GM19238 (cell line): ENCODE measurements around the gene CCDC92B.
A peak's percentile ranks its signal among the peaks of the same experiment; 100 is the strongest.
"Not testable (repeated sequence)": the region's sequence is repeated elsewhere in the genome, so short reads cannot be mapped to it uniquely, and the experiment has no call there.

ENCODE experiments used
- DNase-seq: peaks from one replicate; pipeline ENCODE4 v3.0.0; 2011; ENCODE audit warnings: low spot score; ENCODE audit not compliant: insufficient read length

CCDC92B gene

GRCh38 chr17:2749058-2749783 is at the start of gene CCDC92B:
CCDC92B (minus strand) TSS chr17:2749652; CDS start chr17:2735145, 14,507 bp downstream.
- DNase-seq: no peak

GRCh38 chr17:2798678-2799077 is 49.2 kb upstream of the CCDC92B start:
- no peak for DNase-seq

GRCh38 chr17:2798188-2798587 is 48.7 kb upstream of the CCDC92B start:
- DNase-seq: no peak

GRCh38 chr17:2797637-2798036 is 48.2 kb upstream of the CCDC92B start:
- no peak for DNase-seq

GRCh38 chr17:2797226-2797625 is 47.8 kb upstream of the CCDC92B start:
- no peak for DNase-seq

- DNase-seq: no peak
Observed at GRCh38 chr17:2796164-2797125, 47.0 kb upstream of the CCDC92B start, which contains the start of gene RAP1GAP2. RAP1GAP2 (plus strand) TSS chr17:2796438; CDS start chr17:2796528, 90 bp downstream.

GRCh38 chr17:2795441-2796163 is 46.1 kb upstream of the CCDC92B start:
- no peak for DNase-seq

GRCh38 chr17:2794111-2794803 is 44.8 kb upstream of the CCDC92B start:
- DNase-seq: no peak

GRCh38 chr17:2792366-2793169 is 43.1 kb upstream of the CCDC92B start:
- no peak for DNase-seq

GRCh38 chr17:2789700-2790099 is 40.2 kb upstream of the CCDC92B start:
- DNase-seq: no peak

GRCh38 chr17:2786176-2786881 is 36.9 kb upstream of the CCDC92B start:
- peak; percentile 89 for DNase-seq

- not testable (repeated sequence) for DNase-seq
Observed at GRCh38 chr17:2785376-2785775, 35.9 kb upstream of the CCDC92B start.

GRCh38 chr17:2784864-2785263 is 35.4 kb upstream of the CCDC92B start:
- no peak for DNase-seq

- no peak for DNase-seq
Observed at GRCh38 chr17:2783310-2784030, 34.0 kb upstream of the CCDC92B start.

GRCh38 chr17:2782055-2782454 is 32.6 kb upstream of the CCDC92B start:
- no peak for DNase-seq

GRCh38 chr17:2781598-2781997 is 32.1 kb upstream of the CCDC92B start:
- DNase-seq: not testable (repeated sequence)

- DNase-seq: no peak
Observed at GRCh38 chr17:2780931-2781454, 31.5 kb upstream of the CCDC92B start.

GRCh38 chr17:2780256-2780655 is 30.8 kb upstream of the CCDC92B start:
- DNase-seq: no peak

- DNase-seq: no peak
Observed at GRCh38 chr17:2779545-2779944, 30.1 kb upstream of the CCDC92B start.
